ENCODE measurements around the gene CD8A.

CD8A gene

GRCh38 chr2:86781363-86781762 lies 9.3 kb downstream of the CD8A start:
- Histone ChIP-seq H3K4me3 (ENCODE audit: low read depth, low read length) (no peak overlapping the region), H3K14ac (ENCODE audit: low read length) (no peak overlapping the region)

GRCh38 chr2:86779971-86780370 lies 10.7 kb downstream of the CD8A start:
- Histone ChIP-seq H3K14ac (ENCODE audit: low read length) (no peak overlapping the region), H3K4me1 (ENCODE audit: control insufficient read depth in 1 of 2, insufficient read depth in 2 of 2, low read length in 2 of 2) (no peaks in the 10 kb centered on the region), H3K4ac (ENCODE audit: low read depth, low read length) (no peak overlapping the region), H3K27ac (ENCODE audit: low read depth, low read length) (no peak overlapping the region), H3K79me2 (ENCODE audit: control insufficient read depth, insufficient read depth, low read length, poor library complexity) (no peaks in the 10 kb centered on the region), H3K9ac (ENCODE audit: low read length) (no peak overlapping the region), H4K8ac (ENCODE audit: low read depth, low read length) (no peak overlapping the region), H2AK5ac (ENCODE audit: low read length) (no peak overlapping the region), H4K91ac (ENCODE audit: low read depth, low read length) (no peak overlapping the region), H3K4me3 (ENCODE audit: low read depth, low read length) (no peak overlapping the region), H3K36me3 (ENCODE audit: control insufficient read depth in 1 of 2, insufficient read depth in 2 of 2, low read length in 2 of 2) (no peaks in the 10 kb centered on the region), H3K79me1 (ENCODE audit: low read length) (no peaks in the 10 kb centered on the region), H2AFZ (ENCODE audit: insufficient read depth, low read length, poor library complexity) (no peak overlapping the region), H4K12ac (ENCODE audit: low read depth, low read length) (no peak overlapping the region), H2BK12ac (ENCODE audit: low read length) (no peak overlapping the region), H3K27me3 (ENCODE audit: insufficient read depth, low read length) (no peaks in the 10 kb centered on the region), H3K23ac (ENCODE audit: low read length) (no peak overlapping the region), H3K9me3 (ENCODE audit: insufficient read depth, low read depth, low read length) (peaks cover 1% of the 10 kb centered on the region), H2BK5ac (ENCODE audit: low read depth, low read length, poor library complexity) (no peak overlapping the region), H3K18ac (ENCODE audit: low read length) (no peak overlapping the region), H3K4me2 (ENCODE audit: low read length) (no peak overlapping the region), H2BK120ac (ENCODE audit: insufficient read depth, low read length, poor library complexity) (no peak overlapping the region)
- no peak for DNase-seq
- WGBS (ENCODE audit: extremely low coverage, insufficient coverage, insufficient read length), result no CpG with 5 or more reads among the region's 3 CpGs

More at GRCh38 chr2:86781363-86781762, 9.3 kb downstream of the CD8A start:
- H3K4me2 ChIP-seq (ENCODE audit: low read length), result no peak overlapping the region
- H2BK5ac ChIP-seq (ENCODE audit: low read depth, low read length, poor library complexity), result no peak overlapping the region
- no peak overlapping the region for H2BK120ac ChIP-seq (ENCODE audit: insufficient read depth, low read length, poor library complexity)
- no peak overlapping the region for H2BK12ac ChIP-seq (ENCODE audit: low read length)
- H4K8ac ChIP-seq (ENCODE audit: low read depth, low read length), result no peak overlapping the region
- H3K4me1 ChIP-seq (ENCODE audit: control insufficient read depth in 1 of 2, insufficient read depth in 2 of 2, low read length in 2 of 2), result no peaks in the 10 kb centered on the region
- H4K91ac ChIP-seq (ENCODE audit: low read depth, low read length), result no peak overlapping the region
- H3K4ac ChIP-seq (ENCODE audit: low read depth, low read length), result no peak overlapping the region
- DNase-seq, result no peak
- no peaks in the 10 kb centered on the region for H3K27me3 ChIP-seq (ENCODE audit: insufficient read depth, low read length)
- H3K9ac ChIP-seq (ENCODE audit: low read length), result no peak overlapping the region
- no peaks in the 10 kb centered on the region for H3K36me3 ChIP-seq (ENCODE audit: control insufficient read depth in 1 of 2, insufficient read depth in 2 of 2, low read length in 2 of 2)
- no peak overlapping the region for H3K27ac ChIP-seq (ENCODE audit: low read depth, low read length)
- no peak overlapping the region for H2AFZ ChIP-seq (ENCODE audit: insufficient read depth, low read length, poor library complexity)
- H3K23ac ChIP-seq (ENCODE audit: low read length), result no peak overlapping the region
- no CpG with 5 or more reads among the region's 9 CpGs for WGBS (ENCODE audit: extremely low coverage, insufficient coverage, insufficient read length)
- H3K18ac ChIP-seq (ENCODE audit: low read length), result no peak overlapping the region
- peaks cover 1% of the 10 kb centered on the region for H3K9me3 ChIP-seq (ENCODE audit: insufficient read depth, low read depth, low read length)
- H2AK5ac ChIP-seq (ENCODE audit: low read length), result no peak overlapping the region
- H3K79me2 ChIP-seq (ENCODE audit: control insufficient read depth, insufficient read depth, low read length, poor library complexity), result no peaks in the 10 kb centered on the region
- H4K12ac ChIP-seq (ENCODE audit: low read depth, low read length), result no peak overlapping the region
- no peaks in the 10 kb centered on the region for H3K79me1 ChIP-seq (ENCODE audit: low read length)

GRCh38 chr2:86778957-86779356 lies 11.8 kb downstream of the CD8A start:
- H3K27me3 ChIP-seq (ENCODE audit: insufficient read depth, low read length), result no peaks in the 10 kb centered on the region
- no peak overlapping the region for H2AK5ac ChIP-seq (ENCODE audit: low read length)
- H2BK5ac ChIP-seq (ENCODE audit: low read depth, low read length, poor library complexity), result no peak overlapping the region
- DNase-seq, result no peak
- H3K27ac ChIP-seq (ENCODE audit: low read depth, low read length), result no peak overlapping the region
- WGBS (ENCODE audit: extremely low coverage, insufficient coverage, insufficient read length), result no CpG with 5 or more reads among the region's 2 CpGs
- no peak overlapping the region for H3K14ac ChIP-seq (ENCODE audit: low read length)
- peaks cover 0 to 3% of the 10 kb centered on the region in 2 experiments for H3K36me3 ChIP-seq (ENCODE audit: control insufficient read depth in 1 of 2, insufficient read depth in 2 of 2, low read length in 2 of 2)
- H3K9me3 ChIP-seq (ENCODE audit: insufficient read depth, low read depth, low read length), result peaks cover 1% of the 10 kb centered on the region
- no peaks in the 10 kb centered on the region for H3K4me1 ChIP-seq (ENCODE audit: control insufficient read depth in 1 of 2, insufficient read depth in 2 of 2, low read length in 2 of 2)
- no peak overlapping the region for H4K12ac ChIP-seq (ENCODE audit: low read depth, low read length)
- no peak overlapping the region for H3K9ac ChIP-seq (ENCODE audit: low read length)
- no peak overlapping the region for H4K8ac ChIP-seq (ENCODE audit: low read depth, low read length)
- no peak overlapping the region for H2AFZ ChIP-seq (ENCODE audit: insufficient read depth, low read length, poor library complexity)
- no peak overlapping the region for H3K23ac ChIP-seq (ENCODE audit: low read length)
- H3K4me2 ChIP-seq (ENCODE audit: low read length), result no peak overlapping the region
- H3K4ac ChIP-seq (ENCODE audit: low read depth, low read length), result no peak overlapping the region
- H3K79me1 ChIP-seq (ENCODE audit: low read length), result no peaks in the 10 kb centered on the region
- H3K4me3 ChIP-seq (ENCODE audit: low read depth, low read length), result no peak overlapping the region
- no peak overlapping the region for H2BK120ac ChIP-seq (ENCODE audit: insufficient read depth, low read length, poor library complexity)
- no peak overlapping the region for H2BK12ac ChIP-seq (ENCODE audit: low read length)
- H3K79me2 ChIP-seq (ENCODE audit: control insufficient read depth, insufficient read depth, low read length, poor library complexity), result no peaks in the 10 kb centered on the region
- no peak overlapping the region for H4K91ac ChIP-seq (ENCODE audit: low read depth, low read length)
- no peak overlapping the region for H3K18ac ChIP-seq (ENCODE audit: low read length)

- Histone ChIP-seq H3K18ac (ENCODE audit: low read length) (no peak overlapping the region), H3K4me3 (ENCODE audit: low read depth, low read length) (no peak overlapping the region), H2BK5ac (ENCODE audit: low read depth, low read length, poor library complexity) (no peak overlapping the region), H3K9ac (ENCODE audit: low read length) (no peak overlapping the region), H4K12ac (ENCODE audit: low read depth, low read length) (no peak overlapping the region), H2AFZ (ENCODE audit: insufficient read depth, low read length, poor library complexity) (no peak overlapping the region), H2BK120ac (ENCODE audit: insufficient read depth, low read length, poor library complexity) (no peak overlapping the region), H3K27me3 (ENCODE audit: insufficient read depth, low read length) (no peaks in the 10 kb centered on the region), H2BK12ac (ENCODE audit: low read length) (no peak overlapping the region), H3K23ac (ENCODE audit: low read length) (no peak overlapping the region), H3K79me2 (ENCODE audit: control insufficient read depth, insufficient read depth, low read length, poor library complexity) (no peaks in the 10 kb centered on the region), H3K4me1 (ENCODE audit: control insufficient read depth in 1 of 2, insufficient read depth in 2 of 2, low read length in 2 of 2) (no peaks in the 10 kb centered on the region), H3K27ac (ENCODE audit: low read depth, low read length) (no peak overlapping the region), H3K36me3 (ENCODE audit: control insufficient read depth in 1 of 2, insufficient read depth in 2 of 2, low read length in 2 of 2) (peaks cover 2 to 6% of the 10 kb centered on the region in 2 experiments), H3K14ac (ENCODE audit: low read length) (no peak overlapping the region), H4K91ac (ENCODE audit: low read depth, low read length) (no peak overlapping the region), H3K9me3 (ENCODE audit: insufficient read depth, low read depth, low read length) (no peaks in the 10 kb centered on the region), H3K4me2 (ENCODE audit: low read length) (no peak overlapping the region), H4K8ac (ENCODE audit: low read depth, low read length) (no peak overlapping the region), H2AK5ac (ENCODE audit: low read length) (no peak overlapping the region), H3K4ac (ENCODE audit: low read depth, low read length) (no peak overlapping the region), H3K79me1 (ENCODE audit: low read length) (no peaks in the 10 kb centered on the region)
- DNase-seq, result peak in 1 of 2 donors; percentile 35
- no CpG with 5 or more reads among the region's 7 CpGs for WGBS (ENCODE audit: extremely low coverage, insufficient coverage, insufficient read length)
Measured at GRCh38 chr2:86776532-86776931, 14.2 kb downstream of the CD8A start.
